B cell (primary cell): Measurements from ENCODE around the gene HOATZ. TPM values are rescaled to one million over a fixed set of nuclear protein-coding genes. Genes with fewer than 3 reads are reported as not detected.

Experiments used
- ATAC-seq: fragments of 200-7000 bp; cut with Tn5 transposase; one replicate; pipeline ENCODE4 v1.10.0; 2021; ENCODE audit warnings: low read depth, mild to moderate bottlenecking, moderate number of reproducible peaks, moderate library complexity
- CTCF ChIA-PET: fragments of 350-600 bp; sonication (Branson Sonifier 250); formaldehyde crosslinking; loops from one replicate; lab custom pipeline; 2021; ENCODE audit warnings: antibody characterized with exemption, inconsistent platforms; lab: Charles Lee
- POLR2A ChIA-PET: fragments of 350-600 bp; sonication (Branson Sonifier 250); formaldehyde crosslinking; loops from one replicate; lab custom pipeline; 2021; ENCODE audit warnings: antibody characterized with exemption; lab: Charles Lee
- DNase-seq: peaks from one replicate; pipeline ENCODE4 v3.0.0; 2013
- H2AFZ ChIP-seq: 2 replicates; pipeline ENCODE4 v1.6.1; 2012; ENCODE audit warnings: mild to moderate bottlenecking, low read depth, low read length; ENCODE audit not compliant: insufficient read depth, poor library complexity, severe bottlenecking
- H3K27ac ChIP-seq, 2 donors: 1 replicate in 1 of 2; 2 replicates in 1 of 2; pipeline ENCODE4 v1.5.1; 2012 to 2013; ENCODE audit warnings: low read length in 2 of 2, mild to moderate bottlenecking in 2 of 2, moderate library complexity in 1 of 2
- H3K27me3 ChIP-seq, 4 experiments: fragments of 200-600 bp in 1 of 4; sonication (generic) in 1 of 4; replicated peaks in 1 of 4; 1 replicate in 2 of 4; 2 replicates in 2 of 4; pipeline versions ENCODE4 v1.6.1 to v1.7.0; 2013 to 2016; ENCODE audit warnings: low read length in 3 of 4, mild to moderate bottlenecking in 2 of 4, mixed read lengths in 1 of 4, moderate library complexity in 1 of 4; ENCODE audit not compliant: insufficient read depth in 4 of 4, control insufficient read depth in 3 of 4; ENCODE audit errors: control extremely low read depth in 1 of 4
- H3K36me3 ChIP-seq, 2 experiments: replicated peaks in 1 of 2; 1 replicate in 1 of 2; 2 replicates in 1 of 2; pipeline versions ENCODE4 v1.6.1 to v1.7.1; 2013; ENCODE audit warnings: low read length in 1 of 2; ENCODE audit not compliant: insufficient read depth in 2 of 2, control insufficient read depth in 1 of 2; ENCODE audit errors: control extremely low read depth in 1 of 2, extremely low read depth in 1 of 2
- H3K4me1 ChIP-seq, 2 donors: fragments of 200-600 bp in 1 of 2; sonication (generic) in 1 of 2; 1 replicate in 1 of 2; 2 replicates in 1 of 2; pipeline versions ENCODE4 v1.5.1 to v1.6.1; 2013 to 2017; ENCODE audit warnings: low read length in 2 of 2; ENCODE audit not compliant: control insufficient read depth in 2 of 2, insufficient read depth in 2 of 2
- H3K4me2 ChIP-seq: replicated peaks from 2 replicates; pipeline ENCODE3; 2012; ENCODE audit warnings: mild to moderate bottlenecking, low read depth, low read length; ENCODE audit not compliant: poor library complexity, severe bottlenecking
- H3K4me3 ChIP-seq, 5 experiments: fragments of 200-600 bp in 1 of 5; sonication (generic) in 1 of 5; 1 replicate in 3 of 5; 2 replicates in 2 of 5; pipeline versions ENCODE4 v1.5.1 to v1.7.0; 2011 to 2016; ENCODE audit warnings: low read length in 4 of 5, mild to moderate bottlenecking in 4 of 5, low read depth in 2 of 5, control low read depth in 1 of 5, moderate library complexity in 1 of 5; ENCODE audit not compliant: insufficient read depth in 1 of 5; ENCODE audit errors: control extremely low read depth in 1 of 5, extremely low read depth in 1 of 5
- H3K79me2 ChIP-seq: fragments of 200-600 bp; sonication (generic); one replicate; pipeline ENCODE4 v1.6.0; 2016; ENCODE audit warnings: low read length; ENCODE audit not compliant: control insufficient read depth, insufficient read depth
- H3K9ac ChIP-seq: fragments of 200-600 bp; sonication (generic); 2 replicates; pipeline ENCODE4 v1.6.1; 2017; ENCODE audit warnings: mild to moderate bottlenecking, low read length, moderate library complexity
- H3K9me3 ChIP-seq, 3 donors: one replicate each; pipeline versions ENCODE4 v1.6.1 to v1.7.1; 2013; ENCODE audit warnings: low read length in 2 of 3; ENCODE audit not compliant: control insufficient read depth in 2 of 3, insufficient read depth in 1 of 3; ENCODE audit errors: control extremely low read depth in 1 of 3
- H4K20me1 ChIP-seq: 2 replicates; pipeline ENCODE4 v1.6.0; 2012; ENCODE audit warnings: mild to moderate bottlenecking, low read length; ENCODE audit not compliant: insufficient read depth, control insufficient read depth, poor library complexity, severe bottlenecking
- H3K27ac Mint-ChIP-seq: one replicate; pipeline ENCODE4 v1.8.0; 2021; ENCODE audit warnings: mixed read lengths
- H3K27me3 Mint-ChIP-seq: one replicate; pipeline ENCODE4 v1.8.0; 2021; ENCODE audit warnings: mixed read lengths
- H3K4me1 Mint-ChIP-seq: one replicate; pipeline ENCODE4 v1.8.0; 2021; ENCODE audit warnings: mixed read lengths
- H3K4me3 Mint-ChIP-seq: one replicate; pipeline ENCODE4 v1.8.0; 2021; ENCODE audit warnings: mixed read lengths
- H3K9me3 Mint-ChIP-seq: one replicate; pipeline ENCODE4 v1.8.0; 2022; ENCODE audit warnings: mixed read lengths; ENCODE audit not compliant: insufficient read depth
- EZH2 ChIP-seq: IDR thresholded peaks from 2 replicates; pipeline ENCODE4 v1.6.1; 2012; ENCODE audit warnings: borderline replicate concordance, low read depth, mild to moderate bottlenecking, moderate library complexity, low read length; ENCODE audit not compliant: insufficient read depth, poor library complexity, severe bottlenecking
- WGBS: methylation state at CpG from one replicate; pipeline ENCODE4 v1.1.5; 2013; ENCODE audit warnings: missing lambda C conversion rate; ENCODE audit not compliant: insufficient coverage; 5-methylcytosine and 5-hydroxymethylcytosine counted together
- intact Hi-C: fragments of 100-400 bp; cut with micrococcal nuclease; formaldehyde crosslinking; loops from one replicate; pipeline ENCODE4 v1.10.0; 2022
- polyA plus RNA-seq: library from polyadenylated mRNA; depleted of rRNA; stranded (reverse); fragments of >200 nt; gene quantifications from 2 replicates; pipeline ENCODE4 v1.2.3, GENCODE V29; 2012
- total RNA-seq, 2 donors: library from RNA; stranded (reverse); fragments of 120-200 nt in 1 of 2; gene quantifications; 1 replicate in 1 of 2; 2 replicates in 1 of 2; pipeline versions ENCODE4 v1.2.3 to v1.2.4, GENCODE V29; 2013 to 2022
- TF ChIP-seq, protein P1 (sequence below): fragments of 200-600 bp; IDR thresholded peaks from one replicate; pipeline ENCODE4 v1.8.0; 2022; ENCODE audit warnings: antibody characterized with exemption, mild to moderate bottlenecking

HOATZ gene
- total and polyA plus RNA-seq, 2 donors (not counting 1 experiment from before 2014, with no cell fraction given), result not detected

DNA sequence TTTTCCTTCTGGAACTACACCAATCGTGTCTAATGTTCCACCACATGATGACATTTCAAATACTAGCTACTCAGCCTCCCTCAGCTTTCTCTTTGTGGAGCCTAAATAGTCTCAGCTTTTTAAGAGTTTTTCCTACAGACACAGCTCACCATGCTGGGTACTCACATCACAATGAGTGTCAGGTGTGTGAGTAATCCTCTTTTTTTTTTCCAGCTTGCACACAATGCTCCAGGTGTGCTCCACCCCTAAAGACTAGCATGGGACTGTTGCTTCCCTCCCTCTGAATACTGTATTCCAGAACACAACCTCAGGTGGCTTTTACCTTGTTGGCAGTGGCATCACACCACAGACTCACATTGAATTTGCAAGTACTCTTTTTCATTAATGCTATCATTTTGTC is 14.1 kb upstream of the HOATZ start:
- no peaks in the 10 kb centered on the region for H4K20me1 ChIP-seq
- CTCF ChIA-PET, result no interaction called here
- intact Hi-C loops, result no loop called here
- Mint-ChIP-seq H3K9me3 (no peaks in the 10 kb centered on the region), H3K4me3 (no peak overlapping the region), H3K27ac (no peak overlapping the region), H3K27me3 (peaks cover 40% of the 10 kb centered on the region), H3K4me1 (no peaks in the 10 kb centered on the region)
- TF ChIP-seq, protein P1, sequence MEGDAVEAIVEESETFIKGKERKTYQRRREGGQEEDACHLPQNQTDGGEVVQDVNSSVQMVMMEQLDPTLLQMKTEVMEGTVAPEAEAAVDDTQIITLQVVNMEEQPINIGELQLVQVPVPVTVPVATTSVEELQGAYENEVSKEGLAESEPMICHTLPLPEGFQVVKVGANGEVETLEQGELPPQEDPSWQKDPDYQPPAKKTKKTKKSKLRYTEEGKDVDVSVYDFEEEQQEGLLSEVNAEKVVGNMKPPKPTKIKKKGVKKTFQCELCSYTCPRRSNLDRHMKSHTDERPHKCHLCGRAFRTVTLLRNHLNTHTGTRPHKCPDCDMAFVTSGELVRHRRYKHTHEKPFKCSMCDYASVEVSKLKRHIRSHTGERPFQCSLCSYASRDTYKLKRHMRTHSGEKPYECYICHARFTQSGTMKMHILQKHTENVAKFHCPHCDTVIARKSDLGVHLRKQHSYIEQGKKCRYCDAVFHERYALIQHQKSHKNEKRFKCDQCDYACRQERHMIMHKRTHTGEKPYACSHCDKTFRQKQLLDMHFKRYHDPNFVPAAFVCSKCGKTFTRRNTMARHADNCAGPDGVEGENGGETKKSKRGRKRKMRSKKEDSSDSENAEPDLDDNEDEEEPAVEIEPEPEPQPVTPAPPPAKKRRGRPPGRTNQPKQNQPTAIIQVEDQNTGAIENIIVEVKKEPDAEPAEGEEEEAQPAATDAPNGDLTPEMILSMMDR, result no peak
- no peak for TF ChIP-seq EZH2
- H3K27me3 ChIP-seq, result peaks cover 0 to 9% (median 8%) of the 10 kb centered on the region in 4 experiments
- H2AFZ ChIP-seq, result no peak overlapping the region
- DNase-seq (no peak), ATAC-seq (no peak)
- H3K79me2 ChIP-seq, result no peaks in the 10 kb centered on the region
- H3K9me3 ChIP-seq, result no peaks in the 10 kb centered on the region
- POLR2A ChIA-PET, result no interaction called here
- no peaks in the 10 kb centered on the region for H3K36me3 ChIP-seq
- no peak overlapping the region for H3K4me3 ChIP-seq
- 71% methylated on average over 1 of the region's 1 CpG for WGBS
- H3K4me1 ChIP-seq, result no peaks in the 10 kb centered on the region
- no peak overlapping the region for H3K9ac ChIP-seq
- H3K27ac ChIP-seq, result no peak overlapping the region
- no peak overlapping the region for H3K4me2 ChIP-seq

DNA sequence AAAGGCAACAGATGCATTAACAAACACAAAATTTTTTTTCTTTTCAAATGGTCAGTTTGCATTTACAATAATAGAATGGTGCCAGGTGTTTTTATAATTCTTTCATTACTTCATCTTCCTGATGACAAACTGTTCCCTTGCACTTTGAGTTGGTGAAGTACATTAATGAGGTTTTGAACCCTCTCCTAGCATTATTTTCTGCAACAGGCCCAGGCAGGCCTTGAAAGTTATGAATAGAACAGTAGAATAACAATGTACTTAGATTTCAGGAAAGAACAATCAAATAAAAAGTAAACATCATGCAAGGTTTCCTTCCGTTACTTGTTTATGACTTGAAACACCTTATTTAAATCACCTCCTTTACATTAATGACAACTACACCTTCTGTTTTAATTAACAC is 12.0 kb upstream of the HOATZ start:
- ChIA-PET CTCF (no interaction called here), POLR2A (no interaction called here)
- ATAC-seq (no peak), DNase-seq (no peak)
- no peak overlapping the region for H3K4me3 ChIP-seq
- H3K4me3 Mint-ChIP-seq, result no peak overlapping the region
- no peak for TF ChIP-seq EZH2
- TF ChIP-seq, protein P1, result no peak
- H3K4me1 ChIP-seq, result no peaks in the 10 kb centered on the region
- no peak overlapping the region for H3K27ac ChIP-seq
- H3K79me2 ChIP-seq, result no peaks in the 10 kb centered on the region
- no peaks in the 10 kb centered on the region for H3K4me1 Mint-ChIP-seq
- intact Hi-C loops, result no loop called here
- H3K9me3 Mint-ChIP-seq, result no peaks in the 10 kb centered on the region
- no peak overlapping the region for H3K9ac ChIP-seq
- no peaks in the 10 kb centered on the region for H4K20me1 ChIP-seq
- peaks cover 44% of the 10 kb centered on the region for H3K27me3 Mint-ChIP-seq
- WGBS, result no CpG with 5 or more reads among the region's 1 CpG
- H3K27ac Mint-ChIP-seq, result no peak overlapping the region
- peaks cover 0 to 9% (median 8%) of the 10 kb centered on the region in 4 experiments for H3K27me3 ChIP-seq
- no peaks in the 10 kb centered on the region for H3K36me3 ChIP-seq
- no peak overlapping the region for H2AFZ ChIP-seq
- no peak overlapping the region for H3K4me2 ChIP-seq
- H3K9me3 ChIP-seq, result no peaks in the 10 kb centered on the region
